Skeletal muscle satellite cell (primary cell): ENCODE results near the gene HMBS.

Experiments used
- H3K27me3 ChIP-seq: 2 replicates; pipeline ENCODE4 v1.7.0; 2013; ENCODE audit warnings: low read length; ENCODE audit not compliant: control insufficient read depth, insufficient read depth
- H3K36me3 ChIP-seq: 2 replicates; pipeline ENCODE4 v1.7.0; 2013; ENCODE audit warnings: mild to moderate bottlenecking, control low read depth, low read length; ENCODE audit not compliant: insufficient read depth
- H3K4me1 ChIP-seq: 2 replicates; pipeline ENCODE4 v1.7.0; 2013; ENCODE audit warnings: low read length; ENCODE audit not compliant: control insufficient read depth, insufficient read depth
- H3K4me2 ChIP-seq: 2 replicates; pipeline ENCODE4 v1.7.0; 2013; ENCODE audit warnings: mild to moderate bottlenecking, low read length
- H3K4me3 ChIP-seq: 2 replicates; pipeline ENCODE4 v1.7.0; 2013; ENCODE audit warnings: low read length
- H3K9ac ChIP-seq: 2 replicates; pipeline ENCODE4 v1.7.0; 2013; ENCODE audit warnings: mild to moderate bottlenecking, low read depth, low read length, moderate library complexity
- H3K9me3 ChIP-seq: replicated peaks from 2 replicates; pipeline ENCODE4 v1.7.0; 2013; ENCODE audit warnings: mild to moderate bottlenecking, control low read depth, low read length

The HMBS gene

GRCh38 chr11:119078675-119079420 lies 5.8 kb upstream of the HMBS start:
- no peak overlapping the region for H3K9ac ChIP-seq

GRCh38 chr11:119081682-119082260 lies 2.9 kb upstream of the HMBS start:
- Histone ChIP-seq H3K36me3 (peaks cover 45% of the 10 kb centered on the region), H3K9me3 (no peaks in the 10 kb centered on the region), H3K9ac (no peak overlapping the region), H3K27me3 (no peaks in the 10 kb centered on the region), H3K4me3 (no peak overlapping the region), H3K4me1 (peaks cover 10% of the 10 kb centered on the region), H3K4me2 (no peak overlapping the region)

More at GRCh38 chr11:119078675-119079420, 5.8 kb upstream of the HMBS start:
- Histone ChIP-seq H3K36me3 (peaks cover 49% of the 10 kb centered on the region), H3K27me3 (no peaks in the 10 kb centered on the region), H3K9me3 (no peaks in the 10 kb centered on the region), H3K4me1 (no peaks in the 10 kb centered on the region), H3K4me2 (no peak overlapping the region), H3K4me3 (no peak overlapping the region)

DNA sequence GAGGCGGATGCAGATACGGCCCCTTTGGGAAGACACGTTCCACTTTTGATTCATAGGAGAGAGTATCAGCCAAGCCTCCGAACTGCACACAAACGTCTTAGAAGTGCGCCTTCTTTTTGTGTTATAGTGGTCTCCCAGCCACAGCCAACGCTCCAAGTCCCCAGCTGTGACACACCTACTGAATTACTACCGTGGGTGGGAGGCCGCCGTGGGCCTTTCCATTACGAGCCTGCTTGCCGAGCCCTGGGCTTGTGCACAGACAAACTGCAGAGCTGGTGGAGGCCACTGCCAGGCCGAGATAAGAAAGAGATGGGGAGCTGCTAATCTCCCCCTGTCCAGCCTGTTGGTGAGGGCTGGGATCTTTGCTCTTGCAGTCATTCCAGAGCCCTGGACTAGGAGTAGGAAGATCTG lies 761 bp downstream of the HMBS start:
- Histone ChIP-seq H3K4me3 (peak overlapping the region; percentile 92), H3K9me3 (no peaks in the 10 kb centered on the region), H3K9ac (peak overlapping the region; percentile 82), H3K4me1 (peaks cover 10% of the 10 kb centered on the region), H3K4me2 (peak overlapping the region; percentile 89), H3K27me3 (no peaks in the 10 kb centered on the region), H3K36me3 (peaks cover 25% of the 10 kb centered on the region)

DNA sequence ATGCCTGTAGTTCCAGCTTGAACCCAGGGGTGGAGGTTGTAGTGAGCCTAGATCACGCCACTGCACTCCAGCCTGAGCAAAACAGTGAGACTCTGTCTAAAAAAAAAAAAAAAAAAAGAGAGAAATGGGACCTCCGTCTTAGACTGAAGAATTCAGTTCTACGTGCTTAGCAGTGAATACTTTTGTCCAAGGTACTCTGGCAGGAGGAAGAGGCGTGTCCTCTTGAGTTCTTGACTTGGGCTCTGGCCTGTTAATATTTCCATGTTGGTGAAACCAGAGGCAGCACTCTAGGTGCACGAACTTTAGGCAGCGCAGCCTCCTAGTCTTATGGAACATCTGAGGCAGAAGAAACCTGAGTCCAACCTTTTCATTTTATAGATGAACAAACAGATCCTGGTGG lies 2.4 kb downstream of the HMBS start:
- Histone ChIP-seq H3K9ac (no peak overlapping the region), H3K9me3 (no peaks in the 10 kb centered on the region), H3K27me3 (no peaks in the 10 kb centered on the region), H3K4me1 (peaks cover 10% of the 10 kb centered on the region), H3K4me2 (no peak overlapping the region), H3K4me3 (no peak overlapping the region), H3K36me3 (peaks cover 13% of the 10 kb centered on the region)

GRCh38 chr11:119087747-119088241 lies 3.1 kb downstream of the HMBS start:
- peaks cover 16% of the 10 kb centered on the region for H3K36me3 ChIP-seq
- peaks cover 16% of the 10 kb centered on the region for H3K4me1 ChIP-seq
- H3K4me3 ChIP-seq = no peak overlapping the region
- H3K9ac ChIP-seq = no peak overlapping the region
- no peak overlapping the region for H3K4me2 ChIP-seq
- no peaks in the 10 kb centered on the region for H3K9me3 ChIP-seq
- H3K27me3 ChIP-seq = no peaks in the 10 kb centered on the region

DNA sequence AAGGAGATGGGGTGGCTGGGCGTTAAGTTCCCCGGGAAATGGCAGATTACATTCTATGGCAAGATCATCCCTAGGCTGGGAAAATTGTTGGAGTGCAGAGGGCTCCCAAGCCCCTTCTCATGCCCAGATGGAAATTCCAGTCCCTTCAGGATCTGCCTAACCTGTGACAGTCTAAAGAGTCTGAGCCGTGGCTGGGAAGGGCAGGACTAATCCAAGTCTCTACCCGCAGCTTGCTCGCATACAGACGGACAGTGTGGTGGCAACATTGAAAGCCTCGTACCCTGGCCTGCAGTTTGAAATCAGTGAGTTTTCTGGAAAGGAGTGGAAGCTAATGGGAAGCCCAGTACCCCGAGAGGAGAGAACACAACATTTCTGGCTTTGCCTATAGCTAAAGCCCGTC lies 3.7 kb downstream of the HMBS start:
- no peak overlapping the region for H3K4me3 ChIP-seq
- no peak overlapping the region for H3K9ac ChIP-seq
- H3K4me2 ChIP-seq = no peak overlapping the region
- H3K4me1 ChIP-seq = peaks cover 22% of the 10 kb centered on the region
- H3K27me3 ChIP-seq = no peaks in the 10 kb centered on the region
- H3K9me3 ChIP-seq = no peaks in the 10 kb centered on the region
- peaks cover 23% of the 10 kb centered on the region for H3K36me3 ChIP-seq

DNA sequence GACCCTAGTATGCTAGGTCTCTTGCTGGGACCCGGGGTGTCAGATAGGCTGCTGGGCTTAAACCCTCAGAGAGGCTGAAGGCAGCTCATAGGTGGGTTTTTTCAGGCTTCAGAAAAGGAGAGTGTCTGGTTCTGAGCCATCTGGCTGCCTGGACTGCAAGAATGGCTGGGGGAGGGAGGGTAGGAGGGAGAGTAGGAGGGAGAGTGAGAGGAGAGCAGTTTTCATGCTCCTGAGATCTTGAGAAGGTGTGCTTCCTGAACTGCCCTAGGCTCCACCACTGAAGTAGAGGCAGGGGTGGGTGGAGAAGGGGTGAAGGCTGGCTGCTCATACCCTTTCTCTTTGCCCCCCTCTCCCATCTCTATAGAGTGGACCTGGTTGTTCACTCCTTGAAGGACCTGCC lies 4.6 kb downstream of the HMBS start:
- peaks cover 26% of the 10 kb centered on the region for H3K36me3 ChIP-seq
- no peaks in the 10 kb centered on the region for H3K9me3 ChIP-seq
- no peak overlapping the region for H3K4me3 ChIP-seq
- H3K9ac ChIP-seq = no peak overlapping the region
- H3K4me2 ChIP-seq = no peak overlapping the region
- no peaks in the 10 kb centered on the region for H3K27me3 ChIP-seq
- H3K4me1 ChIP-seq = peaks cover 22% of the 10 kb centered on the region

GRCh38 chr11:119091178-119091577 lies 6.5 kb downstream of the HMBS start:
- Histone ChIP-seq H3K4me1 (peaks cover 21% of the 10 kb centered on the region), H3K9ac (no peak overlapping the region), H3K9me3 (no peaks in the 10 kb centered on the region), H3K4me3 (no peak overlapping the region), H3K36me3 (peaks cover 26% of the 10 kb centered on the region), H3K4me2 (no peak overlapping the region), H3K27me3 (no peaks in the 10 kb centered on the region)

DNA sequence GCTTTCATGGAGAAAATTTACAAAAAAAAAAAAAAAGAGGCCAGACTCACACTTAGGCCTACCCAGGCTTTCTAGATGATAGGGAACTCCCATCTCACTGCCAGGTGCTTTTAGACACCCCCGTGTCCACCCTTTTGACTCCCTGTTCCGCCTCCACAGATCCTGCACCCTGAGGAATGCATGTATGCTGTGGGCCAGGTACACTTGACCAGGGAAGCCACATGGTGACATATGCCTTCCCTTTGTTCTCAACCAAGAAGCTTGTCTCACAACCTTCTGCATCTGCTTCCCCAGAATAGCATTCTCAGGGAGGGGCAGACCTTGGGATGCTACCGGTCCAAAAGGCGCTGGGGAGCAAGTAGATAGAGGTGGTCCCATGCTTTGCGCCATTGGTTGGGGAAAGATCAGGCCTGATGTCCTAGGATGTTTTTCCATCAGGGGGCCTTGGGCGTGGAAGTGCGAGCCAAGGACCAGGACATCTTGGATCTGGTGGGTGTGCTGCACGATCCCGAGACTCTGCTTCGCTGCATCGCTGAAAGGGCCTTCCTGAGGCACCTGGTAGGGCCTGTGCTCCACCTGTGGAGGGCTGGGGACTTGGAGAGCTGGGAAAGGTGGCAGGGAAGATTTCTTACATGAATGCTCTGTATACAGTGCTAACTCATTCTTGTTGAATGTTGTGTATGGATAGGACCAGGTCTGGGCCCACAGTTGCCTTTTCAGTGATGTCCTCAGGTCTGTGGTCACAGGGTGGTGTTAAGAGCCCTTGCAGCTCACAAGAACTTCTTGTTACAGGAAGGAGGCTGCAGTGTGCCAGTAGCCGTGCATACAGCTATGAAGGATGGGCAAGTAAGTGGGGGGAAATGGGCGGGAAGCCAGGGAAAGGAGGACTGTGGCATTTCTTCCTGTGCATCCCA lies 7.5 kb downstream of the HMBS start:
- H3K4me1 ChIP-seq = peaks cover 21% of the 10 kb centered on the region
- peak overlapping the region; percentile 85 for H3K4me2 ChIP-seq
- peak overlapping the region; percentile 12 for H3K9ac ChIP-seq
- H3K27me3 ChIP-seq = no peaks in the 10 kb centered on the region
- H3K4me3 ChIP-seq = peak overlapping the region; percentile 79
- H3K36me3 ChIP-seq = peaks cover 36% of the 10 kb centered on the region
- H3K9me3 ChIP-seq = no peaks in the 10 kb centered on the region

GRCh38 chr11:119092880-119093842 lies 8.5 kb downstream of the HMBS start:
- Histone ChIP-seq H3K4me1 (peaks cover 21% of the 10 kb centered on the region), H3K9ac (peak overlapping the region; percentile 90), H3K9me3 (no peaks in the 10 kb centered on the region), H3K36me3 (peaks cover 46% of the 10 kb centered on the region), H3K4me3 (peak overlapping the region; percentile 79), H3K4me2 (peak overlapping the region; percentile 85), H3K27me3 (no peaks in the 10 kb centered on the region)
